ENCODE measurements around the gene WDR62. TPM values are rescaled to one million over a fixed set of nuclear protein-coding genes. Genes with fewer than 3 reads are reported as not detected.
"Not testable (repeated sequence)": the region's sequence is repeated elsewhere in the genome, so short reads cannot be mapped to it uniquely, and the experiment has no call there.

WDR62 gene
- total RNA-seq, 1 donor from 2014 or later = 4.6 TPM

DNA sequence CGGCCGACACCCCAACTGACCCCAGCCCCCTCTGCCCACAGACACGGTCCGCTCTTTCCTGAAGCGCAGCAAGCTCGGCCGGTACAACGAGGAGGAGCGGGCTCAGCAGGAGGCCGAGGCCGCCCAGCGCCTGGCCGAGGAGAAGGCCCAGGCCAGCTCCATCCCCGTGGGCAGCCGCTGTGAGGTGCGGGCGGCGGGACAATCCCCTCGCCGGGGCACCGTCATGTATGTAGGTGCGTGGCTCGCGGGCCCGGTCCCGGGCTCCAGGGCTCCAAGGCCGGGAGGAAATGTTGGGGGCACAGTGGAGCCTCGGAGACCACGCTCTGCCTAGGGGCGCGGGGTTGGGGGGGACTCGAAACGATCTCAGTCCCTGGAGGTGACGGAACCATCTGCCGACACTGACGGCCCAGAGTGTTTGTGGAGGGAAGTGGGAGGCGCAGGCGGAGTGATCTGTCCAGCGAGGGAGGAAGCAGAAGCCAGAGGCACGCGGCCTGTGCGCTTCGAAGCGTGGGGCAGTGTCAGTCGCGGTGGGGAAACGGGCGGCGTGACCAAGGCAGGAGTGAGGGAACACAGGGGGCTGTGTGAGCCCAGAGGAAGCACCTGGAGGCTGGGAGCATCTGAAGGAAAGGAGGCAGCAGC is 66.9 kb downstream of the WDR62 start:
- TF ChIP-seq, protein P1, sequence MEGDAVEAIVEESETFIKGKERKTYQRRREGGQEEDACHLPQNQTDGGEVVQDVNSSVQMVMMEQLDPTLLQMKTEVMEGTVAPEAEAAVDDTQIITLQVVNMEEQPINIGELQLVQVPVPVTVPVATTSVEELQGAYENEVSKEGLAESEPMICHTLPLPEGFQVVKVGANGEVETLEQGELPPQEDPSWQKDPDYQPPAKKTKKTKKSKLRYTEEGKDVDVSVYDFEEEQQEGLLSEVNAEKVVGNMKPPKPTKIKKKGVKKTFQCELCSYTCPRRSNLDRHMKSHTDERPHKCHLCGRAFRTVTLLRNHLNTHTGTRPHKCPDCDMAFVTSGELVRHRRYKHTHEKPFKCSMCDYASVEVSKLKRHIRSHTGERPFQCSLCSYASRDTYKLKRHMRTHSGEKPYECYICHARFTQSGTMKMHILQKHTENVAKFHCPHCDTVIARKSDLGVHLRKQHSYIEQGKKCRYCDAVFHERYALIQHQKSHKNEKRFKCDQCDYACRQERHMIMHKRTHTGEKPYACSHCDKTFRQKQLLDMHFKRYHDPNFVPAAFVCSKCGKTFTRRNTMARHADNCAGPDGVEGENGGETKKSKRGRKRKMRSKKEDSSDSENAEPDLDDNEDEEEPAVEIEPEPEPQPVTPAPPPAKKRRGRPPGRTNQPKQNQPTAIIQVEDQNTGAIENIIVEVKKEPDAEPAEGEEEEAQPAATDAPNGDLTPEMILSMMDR (IDR thresholded peaks at IDR 0.05) = no peak
- H3K9me3 Mint-ChIP-seq (ENCODE audit: unreplicated experiment) = no peaks in the 10 kb centered on the region
- no peak overlapping the region for H3K4me3 Mint-ChIP-seq (ENCODE audit: unreplicated experiment)
- peaks cover 10% of the 10 kb centered on the region for H3K4me1 Mint-ChIP-seq (ENCODE audit: unreplicated experiment)
- H3K27me3 Mint-ChIP-seq (ENCODE audit: unreplicated experiment) = no peaks in the 10 kb centered on the region
- peaks cover 20% of the 10 kb centered on the region for H3K36me3 Mint-ChIP-seq (ENCODE audit: unreplicated experiment)
- no peak overlapping the region for H3K27ac Mint-ChIP-seq (ENCODE audit: unreplicated experiment)
- no peak for DNase-seq (ENCODE audit: extremely low spot score, unreplicated experiment)

DNA sequence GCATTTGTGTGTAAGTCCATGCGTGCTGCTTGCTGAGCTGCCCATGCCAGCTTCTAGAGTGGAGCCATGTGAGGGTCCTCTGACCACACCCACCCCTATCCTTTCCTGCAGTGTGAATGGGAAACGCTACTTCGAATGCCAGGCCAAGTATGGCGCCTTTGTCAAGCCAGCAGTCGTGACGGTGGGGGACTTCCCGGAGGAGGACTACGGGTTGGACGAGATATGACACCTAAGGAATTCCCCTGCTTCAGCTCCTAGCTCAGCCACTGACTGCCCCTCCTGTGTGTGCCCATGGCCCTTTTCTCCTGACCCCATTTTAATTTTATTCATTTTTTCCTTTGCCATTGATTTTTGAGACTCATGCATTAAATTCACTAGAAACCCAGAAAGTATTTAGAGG is 70.9 kb downstream of the WDR62 start:
- Mint-ChIP-seq H3K27me3 (ENCODE audit: unreplicated experiment) (no peaks in the 10 kb centered on the region), H3K4me1 (ENCODE audit: unreplicated experiment) (peaks cover 8% of the 10 kb centered on the region), H3K9me3 (ENCODE audit: unreplicated experiment) (no peaks in the 10 kb centered on the region), H3K4me3 (ENCODE audit: unreplicated experiment) (no peak overlapping the region), H3K27ac (ENCODE audit: unreplicated experiment) (no peak overlapping the region), H3K36me3 (ENCODE audit: unreplicated experiment) (peaks cover 7% of the 10 kb centered on the region)
- no peak for DNase-seq (ENCODE audit: extremely low spot score, unreplicated experiment)
- TF ChIP-seq, protein P1 (IDR thresholded peaks at IDR 0.05) = no peak

DNA sequence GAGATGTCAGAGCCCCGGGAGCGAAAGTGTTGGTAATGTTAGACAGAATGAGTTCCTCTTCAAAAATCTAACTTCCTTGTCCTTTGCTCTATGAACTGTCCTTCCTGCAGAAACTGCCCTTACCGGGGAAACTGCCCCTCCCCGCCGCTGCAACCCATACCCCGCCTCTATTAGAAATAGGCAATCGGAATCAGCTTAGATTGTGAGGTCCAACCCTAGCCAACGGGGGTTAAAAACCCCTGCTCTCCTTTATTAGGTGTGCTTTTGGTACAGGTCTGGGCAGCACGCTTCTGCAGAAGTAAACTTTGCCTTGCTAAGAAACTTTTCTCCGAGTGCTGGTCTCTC is 73.7 kb downstream of the WDR62 start:
- no peak for DNase-seq (ENCODE audit: extremely low spot score, unreplicated experiment)
- H3K27me3 Mint-ChIP-seq (ENCODE audit: unreplicated experiment) = no peaks in the 10 kb centered on the region
- no peaks in the 10 kb centered on the region for H3K9me3 Mint-ChIP-seq (ENCODE audit: unreplicated experiment)

DNA sequence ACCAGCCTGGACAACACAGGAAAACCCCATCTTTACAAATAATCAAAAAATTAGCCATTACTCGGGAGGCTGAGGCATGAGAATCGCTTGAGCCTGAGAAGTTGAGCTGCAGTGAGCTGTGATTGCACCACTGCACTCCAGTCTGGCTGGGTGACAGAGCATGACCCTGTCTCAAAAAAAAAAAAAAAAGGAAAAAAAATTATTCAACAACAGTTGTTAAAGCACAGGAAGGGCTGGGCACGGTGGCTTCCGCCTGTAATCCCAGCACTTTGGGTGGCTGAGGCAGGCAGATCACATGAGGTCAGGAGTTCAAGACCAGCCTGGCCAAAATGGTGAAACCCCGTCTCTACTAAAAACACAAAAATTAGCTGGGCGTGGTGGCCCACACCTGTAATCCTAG is 76.5 kb downstream of the WDR62 start:
- H3K4me3 Mint-ChIP-seq (ENCODE audit: unreplicated experiment); H3K27me3 Mint-ChIP-seq (ENCODE audit: unreplicated experiment); DNase-seq (ENCODE audit: extremely low spot score, unreplicated experiment); H3K9me3 Mint-ChIP-seq (ENCODE audit: unreplicated experiment); H3K36me3 Mint-ChIP-seq (ENCODE audit: unreplicated experiment); H3K27ac Mint-ChIP-seq (ENCODE audit: unreplicated experiment): not testable (repeated sequence)
- peaks cover 22% of the 10 kb centered on the region for H3K4me1 Mint-ChIP-seq (ENCODE audit: unreplicated experiment)

More for the DNA sequence above, 73.7 kb downstream of the WDR62 start:
- Mint-ChIP-seq H3K36me3 (ENCODE audit: unreplicated experiment) (peaks cover 7% of the 10 kb centered on the region), H3K27ac (ENCODE audit: unreplicated experiment) (peak overlapping the region; percentile 95), H3K4me1 (ENCODE audit: unreplicated experiment) (peaks cover 12% of the 10 kb centered on the region), H3K4me3 (ENCODE audit: unreplicated experiment) (peak overlapping the region; percentile 84)
- TF ChIP-seq, protein P1 (IDR thresholded peaks at IDR 0.05) = no peak

DNA sequence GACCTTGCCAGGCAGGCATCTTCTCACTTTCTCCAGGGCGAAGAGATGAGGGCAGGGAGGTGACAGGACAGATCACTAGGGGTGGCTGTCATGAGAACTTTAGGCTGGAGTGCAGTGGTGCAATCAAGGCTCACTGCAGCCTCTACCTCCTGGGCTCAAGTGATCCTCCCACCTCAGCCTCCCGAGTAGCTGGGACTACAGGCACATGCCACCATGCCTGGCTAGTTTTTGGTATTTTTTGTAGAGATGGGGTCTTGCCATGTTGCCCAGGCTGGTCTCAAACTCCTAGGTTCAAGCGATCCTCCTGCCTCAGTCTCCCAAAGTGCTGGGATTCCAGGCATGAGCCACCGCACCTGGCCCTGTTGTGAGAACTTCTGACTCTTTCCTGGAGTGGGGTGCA is 80.2 kb downstream of the WDR62 start:
- peaks cover 27% of the 10 kb centered on the region for H3K4me1 Mint-ChIP-seq (ENCODE audit: unreplicated experiment)

DNA sequence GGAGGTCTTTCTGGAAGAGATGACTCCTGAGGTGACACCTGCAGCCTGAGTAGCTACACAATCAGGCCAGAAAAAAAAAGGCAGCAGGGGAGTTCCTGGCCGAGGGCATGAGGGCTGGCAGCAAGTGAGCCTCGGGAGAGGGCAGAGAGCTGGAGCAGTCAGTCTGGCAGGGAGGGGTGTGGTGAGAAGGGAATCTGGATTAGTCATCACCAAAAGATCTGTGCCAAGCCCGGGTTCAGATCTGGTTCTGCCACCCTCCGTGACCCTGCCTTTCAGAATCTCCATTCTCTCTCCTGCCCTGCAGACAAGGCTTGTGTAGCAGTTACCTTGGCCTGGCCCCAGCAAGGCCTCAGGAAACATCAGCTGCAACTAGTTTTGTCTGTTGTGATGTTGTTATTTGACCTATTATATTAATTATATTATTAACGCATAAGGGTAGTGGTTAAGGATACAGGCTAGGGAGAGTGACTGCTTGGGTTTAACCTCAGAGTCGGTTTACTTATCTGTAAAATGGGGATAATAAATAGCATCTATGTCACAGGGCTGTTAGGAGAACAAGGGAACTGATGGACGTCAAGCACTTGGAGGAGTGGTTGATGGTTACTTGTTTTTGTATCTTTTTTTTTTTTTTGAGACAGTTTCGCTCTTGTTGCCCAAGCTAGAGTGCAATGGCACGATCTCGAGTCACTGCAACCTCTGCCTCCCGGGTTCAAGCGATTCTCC is 82.4 kb downstream of the WDR62 start:
- peaks cover 9% of the 10 kb centered on the region for H3K36me3 Mint-ChIP-seq (ENCODE audit: unreplicated experiment)
- peak overlapping the region; percentile 72 for H3K27ac Mint-ChIP-seq (ENCODE audit: unreplicated experiment)
- TF ChIP-seq, protein P1 (IDR thresholded peaks at IDR 0.05) = no peak
- no peaks in the 10 kb centered on the region for H3K27me3 Mint-ChIP-seq (ENCODE audit: unreplicated experiment)
- no peak overlapping the region for H3K4me3 Mint-ChIP-seq (ENCODE audit: unreplicated experiment)
- H3K9me3 Mint-ChIP-seq (ENCODE audit: unreplicated experiment) = no peaks in the 10 kb centered on the region
- no peak for DNase-seq (ENCODE audit: extremely low spot score, unreplicated experiment)
- peaks cover 37% of the 10 kb centered on the region for H3K4me1 Mint-ChIP-seq (ENCODE audit: unreplicated experiment)

More for the DNA sequence above, 80.2 kb downstream of the WDR62 start:
- H3K4me3 Mint-ChIP-seq (ENCODE audit: unreplicated experiment); H3K27me3 Mint-ChIP-seq (ENCODE audit: unreplicated experiment); DNase-seq (ENCODE audit: extremely low spot score, unreplicated experiment); H3K9me3 Mint-ChIP-seq (ENCODE audit: unreplicated experiment); H3K36me3 Mint-ChIP-seq (ENCODE audit: unreplicated experiment); H3K27ac Mint-ChIP-seq (ENCODE audit: unreplicated experiment): not testable (repeated sequence)

All from osteocyte (in vitro differentiated cells).